Measurements from ENCODE around the gene INPP4B. TPM values are rescaled to one million over a fixed set of nuclear protein-coding genes. Genes with fewer than 3 reads are reported as not detected.

The INPP4B gene
- total RNA-seq, 2 donors from 2014 or later: 18.1 to 19.6 TPM

- no peak for ATAC-seq
- intact Hi-C loops (cut with DNase I, micrococcal nuclease): no loop called here
- DNase-seq: no peak
Measured at GRCh38 chr4:142379277-142380051, 466.6 kb downstream of the INPP4B start.

GRCh38 chr4:142378179-142378578 lies 467.9 kb downstream of the INPP4B start:
- DNase-seq: no peak
- intact Hi-C loops (cut with DNase I, micrococcal nuclease): no loop called here
- no peak for ATAC-seq

GRCh38 chr4:142377342-142378091 lies 468.6 kb downstream of the INPP4B start:
- intact Hi-C loops (cut with DNase I, micrococcal nuclease): no loop called here
- no peak for ATAC-seq
- no peak for DNase-seq

- intact Hi-C loops (cut with DNase I, micrococcal nuclease): no loop called here
- DNase-seq: no peak
Measured at GRCh38 chr4:142376204-142376603, 469.9 kb downstream of the INPP4B start.

GRCh38 chr4:142373610-142374009 lies 472.5 kb downstream of the INPP4B start:
- ATAC-seq (no peak), DNase-seq (no peak)

More at GRCh38 chr4:142376204-142376603, 469.9 kb downstream of the INPP4B start:
- ATAC-seq: no peak

GRCh38 chr4:142372530-142373260 lies 473.4 kb downstream of the INPP4B start:
- ATAC-seq: no peak
- intact Hi-C loops (cut with DNase I, micrococcal nuclease): no loop called here

More at GRCh38 chr4:142373610-142374009, 472.5 kb downstream of the INPP4B start:
- intact Hi-C loops (cut with DNase I, micrococcal nuclease): no loop called here

GRCh38 chr4:142369141-142369540 lies 477.0 kb downstream of the INPP4B start:
- ATAC-seq: no peak
- intact Hi-C loops (cut with DNase I, micrococcal nuclease): no loop called here

More at GRCh38 chr4:142372530-142373260, 473.4 kb downstream of the INPP4B start:
- DNase-seq: no peak

GRCh38 chr4:142367418-142368180 lies 478.5 kb downstream of the INPP4B start:
- intact Hi-C loops (cut with DNase I, micrococcal nuclease): no loop called here
- no peak for ATAC-seq
- no peak for DNase-seq

More at GRCh38 chr4:142369141-142369540, 477.0 kb downstream of the INPP4B start:
- no peak for DNase-seq

- intact Hi-C loops (cut with DNase I, micrococcal nuclease): no loop called here
- ATAC-seq (no peak), DNase-seq (no peak)
Measured at GRCh38 chr4:142366769-142367181, 479.3 kb downstream of the INPP4B start.

- intact Hi-C loops (cut with DNase I, micrococcal nuclease): no loop called here
Measured at GRCh38 chr4:142365391-142365790, 480.7 kb downstream of the INPP4B start.

GRCh38 chr4:142363686-142364085 lies 482.4 kb downstream of the INPP4B start:
- ATAC-seq: no peak
- DNase-seq: no peak
- intact Hi-C loops (cut with DNase I, micrococcal nuclease): no loop called here

More at GRCh38 chr4:142365391-142365790, 480.7 kb downstream of the INPP4B start:
- no peak for DNase-seq
- no peak for ATAC-seq

GRCh38 chr4:142361981-142362380 lies 484.1 kb downstream of the INPP4B start:
- DNase-seq (no peak), ATAC-seq (no peak)
- intact Hi-C loops (cut with DNase I, micrococcal nuclease): no loop called here

GRCh38 chr4:142360657-142361056 lies 485.4 kb downstream of the INPP4B start:
- DNase-seq: no peak
- intact Hi-C loops (cut with DNase I, micrococcal nuclease): no loop called here
- no peak for ATAC-seq

GRCh38 chr4:142358656-142359055 lies 487.4 kb downstream of the INPP4B start:
- intact Hi-C loops (cut with DNase I, micrococcal nuclease): no loop called here
- DNase-seq (no peak), ATAC-seq (no peak)

GRCh38 chr4:142356801-142357200 lies 489.3 kb downstream of the INPP4B start:
- intact Hi-C loops (cut with DNase I, micrococcal nuclease): no loop called here
- DNase-seq: no peak
- ATAC-seq: no peak

- ATAC-seq: no peak
- no peak for DNase-seq
- intact Hi-C loops (cut with DNase I, micrococcal nuclease): no loop called here
Measured at GRCh38 chr4:142356118-142356759, 489.9 kb downstream of the INPP4B start.

GRCh38 chr4:142355421-142355930 lies 490.6 kb downstream of the INPP4B start:
- DNase-seq: no peak
- intact Hi-C loops (cut with DNase I, micrococcal nuclease): no loop called here
- no peak for ATAC-seq
